Fibroblast of mammary gland (primary cell): ENCODE measurements around the gene ZDHHC14.

Experiments used
- DNase-seq: peaks from one replicate; pipeline ENCODE4 v3.0.0-alpha.2; 2010; ENCODE audit warnings: low read depth
- H3K4me3 ChIP-seq: 2 replicates; pipeline ENCODE4 v1.5.1; 2011; ENCODE audit warnings: low read depth, mild to moderate bottlenecking, low read length, moderate library complexity; ENCODE audit not compliant: control insufficient read depth
- CTCF ChIP-seq: conservative IDR thresholded peaks from 2 replicates; pipeline ENCODE4 v1.5.1; 2011; ENCODE audit warnings: low read depth, low read length, inconsistent platforms; ENCODE audit not compliant: control insufficient read depth, insufficient read depth

ZDHHC14 gene

DNA sequence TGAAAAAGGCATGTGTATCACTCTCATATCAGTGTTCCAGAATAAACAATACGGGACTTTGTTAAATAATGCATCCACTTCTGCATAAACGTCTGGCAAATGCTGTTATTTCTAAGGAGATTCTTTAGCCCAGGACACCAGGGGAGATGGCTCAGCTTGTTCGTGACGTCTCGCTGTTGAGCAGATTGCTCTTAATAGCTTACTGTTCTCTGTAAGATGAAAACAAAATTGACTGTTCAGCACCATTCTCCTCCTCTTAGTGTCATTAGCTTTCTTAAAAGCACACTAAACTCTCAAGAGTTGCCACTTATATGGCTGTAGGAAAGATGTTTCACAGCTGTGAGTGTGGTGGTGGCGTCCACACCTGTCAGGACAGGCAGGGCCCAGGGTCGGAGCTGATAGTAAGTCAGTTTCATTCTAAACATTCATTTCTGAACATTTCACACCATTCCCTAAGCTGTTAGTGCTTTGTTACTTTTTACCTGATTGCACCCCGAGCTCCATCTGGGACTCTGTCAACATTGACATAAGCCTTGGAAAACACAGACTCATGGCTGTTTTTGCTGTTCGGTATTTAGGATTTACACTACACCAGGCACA is 132.1 kb downstream of the ZDHHC14 start:
- no peak overlapping the region for H3K4me3 ChIP-seq
- no peak for DNase-seq
- no peak for TF ChIP-seq CTCF

GRCh38 chr6:157513619-157514485 is 132.9 kb downstream of the ZDHHC14 start:
- no peak for DNase-seq
- H3K4me3 ChIP-seq: no peak overlapping the region
- TF ChIP-seq CTCF: no peak

- H3K4me3 ChIP-seq: no peak overlapping the region
- DNase-seq: peak; percentile 74
- no peak for TF ChIP-seq CTCF
Observed at GRCh38 chr6:157514659-157515496, 133.9 kb downstream of the ZDHHC14 start.

DNA sequence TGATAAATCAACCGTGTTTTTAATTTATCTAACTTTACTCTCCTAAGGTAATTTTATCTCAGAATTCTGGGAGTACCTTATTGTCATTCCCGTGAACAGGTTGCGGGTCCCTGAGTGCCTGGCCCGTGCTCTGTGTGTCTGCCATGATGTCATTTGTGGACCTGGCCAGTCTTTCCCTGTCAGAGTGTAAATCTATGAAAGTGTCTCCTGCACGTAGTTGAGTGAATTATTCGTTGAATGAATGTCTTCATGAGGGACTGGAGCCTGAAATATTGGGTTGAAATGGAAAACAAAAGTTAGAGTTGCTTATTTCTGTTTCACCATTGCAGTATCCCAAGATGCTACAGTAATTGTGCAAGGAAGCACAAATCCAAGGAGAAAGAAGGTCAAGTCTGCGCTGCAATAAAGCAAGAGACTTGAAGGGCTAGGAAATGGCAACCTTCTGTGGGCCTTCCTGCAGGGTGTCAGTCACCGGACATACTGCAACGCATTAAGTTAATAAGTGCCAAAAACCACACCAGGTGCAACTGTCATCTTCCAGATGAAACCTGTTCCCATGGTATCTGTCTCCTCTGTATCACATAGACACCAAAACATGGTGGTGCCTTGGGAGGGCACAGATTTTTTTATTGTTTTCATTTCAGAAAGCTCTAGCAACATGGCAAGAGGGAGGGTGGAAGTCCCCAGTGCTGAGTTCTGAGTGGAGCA is 135.5 kb downstream of the ZDHHC14 start:
- no peak for DNase-seq
- H3K4me3 ChIP-seq: no peak overlapping the region
- no peak for TF ChIP-seq CTCF

DNA sequence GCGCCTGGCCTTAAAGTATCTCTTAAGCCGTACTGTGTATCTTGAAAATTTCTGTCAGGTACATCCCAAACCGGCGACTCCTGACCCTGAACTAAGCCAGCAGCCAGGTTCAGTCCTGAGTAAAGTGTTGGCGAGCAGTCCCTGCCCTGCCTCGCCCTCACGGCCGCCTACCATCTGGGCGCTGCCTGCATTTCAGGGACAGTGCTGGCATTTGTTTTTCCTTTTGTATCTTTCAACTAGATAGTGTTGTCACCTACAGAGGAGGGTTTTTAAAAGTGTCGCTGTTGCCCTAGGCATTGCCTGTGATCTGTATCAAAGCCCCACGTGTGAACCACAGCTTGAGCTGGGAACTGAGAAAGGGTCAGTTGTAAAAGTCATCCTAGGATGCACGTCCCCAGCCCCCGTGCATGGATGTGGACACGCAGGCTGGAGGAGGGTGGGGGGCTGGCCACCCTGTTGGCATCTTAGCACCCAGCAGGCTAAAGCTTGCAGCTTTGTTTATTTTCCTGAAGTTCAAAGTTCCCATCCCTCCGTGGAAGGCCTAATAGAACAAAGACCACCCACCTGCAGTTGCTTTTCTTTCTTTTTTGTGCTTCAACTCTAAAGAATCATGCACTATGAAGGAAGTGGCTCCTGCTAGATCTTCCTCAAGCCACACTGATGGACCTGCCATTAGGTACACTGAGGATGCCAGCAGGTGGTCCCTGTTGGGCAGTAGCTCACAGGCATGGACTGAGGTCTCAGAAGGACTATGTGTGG is 136.8 kb downstream of the ZDHHC14 start:
- DNase-seq: no peak
- H3K4me3 ChIP-seq: no peak overlapping the region
- TF ChIP-seq CTCF: no peak
